AG04450 (cell line): ENCODE measurements around the gene REN. TPM values are rescaled to one million over a fixed set of nuclear protein-coding genes. Genes with fewer than 3 reads are reported as not detected.
A peak's percentile ranks its signal among the peaks of the same experiment; 100 is the strongest.

Experiments
- CTCF ChIA-PET: fragments of 300-600, 350-600 bp; formaldehyde crosslinking; extraction: SDS; loops from one replicate; lab custom pipeline; 2022; ENCODE audit warnings: antibody characterized with exemption, inconsistent platforms; lab: Charles Lee
- POLR2A ChIA-PET: fragments of 350-600 bp; formaldehyde crosslinking; extraction: SDS; loops from one replicate; lab custom pipeline; 2021; ENCODE audit warnings: antibody characterized with exemption, inconsistent platforms; lab: Yijun Ruan, JAX
- DNase-seq: peaks from one replicate; pipeline ENCODE4 v3.0.0-alpha.2; 2011; ENCODE audit warnings: low read depth, low spot score
- H3K27ac ChIP-seq: one replicate; pipeline ENCODE4 v1.5.1; 2012; ENCODE audit warnings: low read depth, low read length, control low read depth
- H3K27me3 ChIP-seq: one replicate; pipeline ENCODE4 v1.6.0; 2012; ENCODE audit warnings: low read length; ENCODE audit not compliant: control insufficient read depth, insufficient read depth
- H3K4me3 ChIP-seq: 2 replicates; pipeline ENCODE4 v1.5.1; 2011; ENCODE audit warnings: mild to moderate bottlenecking, low read depth, low read length, control low read depth
- H3K9me3 ChIP-seq: 2 replicates; pipeline ENCODE4 v1.5.1; 2012; ENCODE audit warnings: low read length; ENCODE audit not compliant: control insufficient read depth, insufficient read depth
- polyA plus RNA-seq: library from polyadenylated mRNA; depleted of rRNA; stranded (reverse); fragments of >200 nt; gene quantifications from 2 replicates; pipeline ENCODE4 v1.2.3, GENCODE V29; 2011
- TF ChIP-seq, protein P1 (sequence below): IDR thresholded peaks from 2 replicates; pipeline ENCODE4 v1.5.1; 2011; ENCODE audit warnings: low read depth, low read length, control low read depth, inconsistent platforms

REN gene
- polyA plus RNA-seq, 1 experiment, result 0.72 TPM

GRCh38 chr1:204154568-204155255 is 11.4 kb downstream of the REN start:
- H3K9me3 ChIP-seq, result no peaks in the 10 kb centered on the region
- no peak for DNase-seq
- H3K4me3 ChIP-seq, result no peak overlapping the region
- peaks cover 12% of the 10 kb centered on the region for H3K27me3 ChIP-seq
- no peak overlapping the region for H3K27ac ChIP-seq
- CTCF ChIA-PET, result interaction anchor here (0.7 to 0.9 kb wide), 3 partner anchors 7 to 244 kb away, joined by 3 to 4 read pairs (median 3); no protein-coding TSS in a partner anchor
- POLR2A ChIA-PET, result no interaction called here
- TF ChIP-seq, protein P1, sequence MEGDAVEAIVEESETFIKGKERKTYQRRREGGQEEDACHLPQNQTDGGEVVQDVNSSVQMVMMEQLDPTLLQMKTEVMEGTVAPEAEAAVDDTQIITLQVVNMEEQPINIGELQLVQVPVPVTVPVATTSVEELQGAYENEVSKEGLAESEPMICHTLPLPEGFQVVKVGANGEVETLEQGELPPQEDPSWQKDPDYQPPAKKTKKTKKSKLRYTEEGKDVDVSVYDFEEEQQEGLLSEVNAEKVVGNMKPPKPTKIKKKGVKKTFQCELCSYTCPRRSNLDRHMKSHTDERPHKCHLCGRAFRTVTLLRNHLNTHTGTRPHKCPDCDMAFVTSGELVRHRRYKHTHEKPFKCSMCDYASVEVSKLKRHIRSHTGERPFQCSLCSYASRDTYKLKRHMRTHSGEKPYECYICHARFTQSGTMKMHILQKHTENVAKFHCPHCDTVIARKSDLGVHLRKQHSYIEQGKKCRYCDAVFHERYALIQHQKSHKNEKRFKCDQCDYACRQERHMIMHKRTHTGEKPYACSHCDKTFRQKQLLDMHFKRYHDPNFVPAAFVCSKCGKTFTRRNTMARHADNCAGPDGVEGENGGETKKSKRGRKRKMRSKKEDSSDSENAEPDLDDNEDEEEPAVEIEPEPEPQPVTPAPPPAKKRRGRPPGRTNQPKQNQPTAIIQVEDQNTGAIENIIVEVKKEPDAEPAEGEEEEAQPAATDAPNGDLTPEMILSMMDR, result no peak

GRCh38 chr1:204153667-204154066 is 12.5 kb downstream of the REN start:
- DNase-seq, result no peak
- CTCF ChIA-PET, result interaction anchor here (0.9 to 2.8 kb wide), 3 partner anchors 9 to 282 kb away, joined by 3 to 11 read pairs (median 4); no protein-coding TSS in a partner anchor
- Histone ChIP-seq H3K27ac (no peak overlapping the region), H3K27me3 (peaks cover 12% of the 10 kb centered on the region), H3K4me3 (no peak overlapping the region), H3K9me3 (no peaks in the 10 kb centered on the region)
- POLR2A ChIA-PET, result no interaction called here
- TF ChIP-seq, protein P1, result no peak

GRCh38 chr1:204152310-204153044 is 13.7 kb downstream of the REN start:
- POLR2A ChIA-PET, result interaction anchor here (0.6 kb wide), 1 partner anchor 13 kb away, joined by 3 read pairs; no protein-coding TSS in a partner anchor

DNA sequence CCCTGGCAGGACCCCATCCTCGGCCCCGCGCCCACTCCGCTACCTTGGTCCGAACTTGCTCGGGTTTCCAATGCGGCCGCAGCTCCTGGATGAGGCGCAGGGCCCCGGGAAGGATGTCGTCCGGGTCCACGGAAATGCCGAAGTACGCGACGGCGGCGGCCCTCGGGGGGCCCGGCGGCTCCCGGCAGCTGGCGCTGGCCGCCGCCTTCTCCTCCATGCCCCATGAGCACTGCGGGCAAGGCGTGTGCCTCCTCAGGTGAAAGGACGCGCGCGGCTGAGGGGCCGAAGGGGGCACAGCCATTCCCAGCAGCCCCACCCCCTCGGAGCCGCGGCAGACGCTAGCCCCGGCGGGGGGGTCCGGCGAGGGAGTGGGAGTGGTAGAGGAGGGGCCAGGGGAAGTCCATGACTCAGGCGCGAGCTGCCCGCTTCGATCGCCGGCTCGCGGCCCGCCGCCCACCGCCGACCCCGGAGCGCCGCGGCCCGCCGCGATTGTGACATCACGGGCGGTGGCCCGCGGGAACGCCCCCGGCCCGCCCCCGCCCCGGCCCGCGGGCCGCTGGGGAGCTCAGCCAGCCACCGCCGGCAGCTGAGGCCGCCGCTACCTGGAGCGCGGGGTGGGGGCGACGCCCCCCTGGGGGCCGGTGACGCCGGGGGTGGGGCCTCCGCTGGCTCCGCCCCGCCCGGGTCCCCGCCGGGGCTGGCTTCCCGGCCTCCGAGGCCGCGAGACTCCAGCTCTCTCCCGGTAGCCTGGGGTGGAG is 14.4 kb downstream of the REN start, which contains the start of gene ETNK2:
ETNK2 (minus strand) TSS at position 493 of the 758 bp plus-strand sequence; CDS start at position 301, 192 bp downstream.
- Histone ChIP-seq H3K27me3 (peaks cover 11% of the 10 kb centered on the region), H3K4me3 (peak within 1 kb of the TSS; percentile 67), H3K9me3 (no peaks in the 10 kb centered on the region), H3K27ac (no peak within 1 kb of the TSS)
- TF ChIP-seq, protein P1, result no peak
- no peak for DNase-seq
- POLR2A ChIA-PET, result interaction anchor here (0.6 kb wide), 1 partner anchor 13 kb away, joined by 3 read pairs; no protein-coding TSS in a partner anchor
- CTCF ChIA-PET, result interaction anchor here (0.7 to 2.8 kb wide), 5 partner anchors 11 to 247 kb away, joined by 3 to 12 read pairs (median 5); no protein-coding TSS in a partner anchor

More at GRCh38 chr1:204152310-204153044, 13.7 kb downstream of the REN start:
- DNase-seq, result no peak
- no peaks in the 10 kb centered on the region for H3K9me3 ChIP-seq
- no peak overlapping the region for H3K27ac ChIP-seq
- peaks cover 12% of the 10 kb centered on the region for H3K27me3 ChIP-seq
- TF ChIP-seq, protein P1, result no peak
- H3K4me3 ChIP-seq, result peak overlapping the region; percentile 67
- CTCF ChIA-PET, result interaction anchor here (0.7 to 2.8 kb wide), 4 partner anchors 10 to 246 kb away, joined by 4 to 12 read pairs (median 8); no protein-coding TSS in a partner anchor
